Activated T-cell treated with anti-CD3 and anti-CD28 coated beads, Interleukin-2, amount 50 U/mL, for 72 hours (primary cell): Measurements from ENCODE around the gene SPOUT1. TPM values are rescaled to one million over a fixed set of nuclear protein-coding genes. Genes with fewer than 3 reads are reported as not detected.

Experiments
- total RNA-seq, 2 donors: library from RNA; stranded (reverse); gene quantifications; one replicate each; pipeline ENCODE4 v1.2.3, GENCODE V29; 2022

Gene SPOUT1
- total RNA-seq, 2 donors from 2014 or later: 64.8 to 69.1 TPM

Other genes with a start within 250 kb of the SPOUT1 start
- gene DYNC2I2, start 172.9 kb downstream of the SPOUT1 start, total RNA-seq: 10 to 100 TPM; 27.1 to 31.2 TPM
- 100 to 1,000 TPM; 448 to 582 TPM for gene SET, start 140.6 kb downstream of the SPOUT1 start, total RNA-seq
- 10 to 100 TPM; 11.6 to 22.9 TPM for gene PKN3, start 127.3 kb downstream of the SPOUT1 start, total RNA-seq
- 10 to 100 TPM; 48.7 to 53.7 TPM for gene ZDHHC12, start 105.7 kb downstream of the SPOUT1 start, total RNA-seq
- 10 to 100 TPM; 30.6 to 32.6 TPM for gene ZER1, start 57.9 kb downstream of the SPOUT1 start, total RNA-seq
- gene TBC1D13, start 42.5 kb downstream of the SPOUT1 start, total RNA-seq: 10 to 100 TPM; 15.9 to 17.7 TPM
- gene ENDOG, start 11.3 kb downstream of the SPOUT1 start, total RNA-seq: 10 to 100 TPM; 12.7 to 15.0 TPM
- gene KYAT1, start 52.2 kb upstream of the SPOUT1 start, total RNA-seq: 10 to 100 TPM in 1 of 2 donors, 1 to 10 TPM in 1; 8.8 to 13.8 TPM
- gene LRRC8A, start 52.3 kb upstream of the SPOUT1 start, total RNA-seq: 10 to 100 TPM; 19.2 to 20.1 TPM
- 1 to 10 TPM; 1.1 to 1.9 TPM for gene PHYHD1, start 91.2 kb upstream of the SPOUT1 start, total RNA-seq
- 1 to 10 TPM; 6.8 to 6.9 TPM for gene DOLK, start 117.8 kb upstream of the SPOUT1 start, total RNA-seq
- 10 to 100 TPM; 90.0 to 98.0 TPM for gene NUP188, start 117.9 kb upstream of the SPOUT1 start, total RNA-seq
- gene SH3GLB2, start 198.5 kb upstream of the SPOUT1 start, total RNA-seq: 10 to 100 TPM; 41.3 to 41.8 TPM
- gene MIGA2, start 206.8 kb upstream of the SPOUT1 start, total RNA-seq: 10 to 100 TPM; 38.5 to 41.5 TPM